ENCODE data around the gene BDKRB2.
"Not testable (repeated sequence)": the region's sequence is repeated elsewhere in the genome, so short reads cannot be mapped to it uniquely, and the experiment has no call there.

BDKRB2 gene

DNA sequence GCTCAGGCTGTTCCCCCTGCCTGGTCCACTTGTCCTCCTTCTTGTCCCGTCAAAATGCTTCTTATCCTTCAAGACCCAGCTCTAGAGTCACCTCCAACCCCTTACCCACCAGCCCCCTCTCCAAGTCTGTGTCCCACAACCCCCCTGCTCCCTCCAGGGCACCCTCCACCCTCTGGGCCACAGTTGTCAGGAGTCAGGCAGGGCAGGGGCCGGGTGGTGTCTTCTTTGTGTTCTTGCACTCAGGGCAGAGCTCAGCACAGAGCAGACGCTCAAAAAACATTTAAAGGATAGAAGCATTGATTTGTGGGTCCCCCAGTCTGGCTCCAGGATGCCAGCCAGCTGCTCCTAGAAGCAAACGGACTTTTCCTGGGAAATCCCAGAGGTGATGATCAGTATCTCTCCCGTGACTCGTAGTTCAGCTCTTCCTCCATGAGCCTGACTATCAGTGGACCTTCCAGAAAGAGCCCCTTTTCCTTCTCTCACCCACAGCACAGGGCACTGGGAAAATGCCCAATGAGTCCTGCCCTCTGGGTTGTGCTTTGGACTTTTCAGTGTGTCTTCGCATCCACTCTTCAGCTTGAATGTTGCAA lies 34.1 kb downstream of the BDKRB2 start:
- Histone ChIP-seq H3K36me3 (ENCODE audit: control insufficient read depth in 1 of 2, insufficient read depth in 2 of 2, low read length in 2 of 2) (peaks cover 0 to 8% of the 10 kb centered on the region in 2 donors), H3K9ac (ENCODE audit: low read depth in 1 of 2, low read length in 2 of 2) (peak overlapping the region in 1 of 2 donors; percentile 13), H3K27me3 (ENCODE audit: control insufficient read depth in 1 of 2, insufficient read depth in 2 of 2, low read length in 2 of 2) (no peaks in the 10 kb centered on the region), H3K27ac (ENCODE audit: low read depth, low read length) (peak overlapping the region; percentile 74), H3K4me3 (ENCODE audit: low read depth in 1 of 2, low read length in 2 of 2) (peak overlapping the region; percentile 17 to 26), H3K4me1 (ENCODE audit: control insufficient read depth in 1 of 2, insufficient read depth in 2 of 2, low read length in 2 of 2) (peaks cover 34 to 38% of the 10 kb centered on the region in 2 donors), H3K9me3 (ENCODE audit: control insufficient read depth in 1 of 2, low read length in 2 of 2) (no peaks in the 10 kb centered on the region)

- H3K4me3 ChIP-seq (ENCODE audit: low read depth in 1 of 2, low read length in 2 of 2), result peak overlapping the region; percentile 17 to 26
- peaks cover 0 to 8% of the 10 kb centered on the region in 2 donors for H3K36me3 ChIP-seq (ENCODE audit: control insufficient read depth in 1 of 2, insufficient read depth in 2 of 2, low read length in 2 of 2)
- H3K27me3 ChIP-seq (ENCODE audit: control insufficient read depth in 1 of 2, insufficient read depth in 2 of 2, low read length in 2 of 2), result no peaks in the 10 kb centered on the region
- no peaks in the 10 kb centered on the region for H3K9me3 ChIP-seq (ENCODE audit: control insufficient read depth in 1 of 2, low read length in 2 of 2)
- H3K4me1 ChIP-seq (ENCODE audit: control insufficient read depth in 1 of 2, insufficient read depth in 2 of 2, low read length in 2 of 2), result peaks cover 31 to 32% of the 10 kb centered on the region in 2 donors
- H3K27ac ChIP-seq (ENCODE audit: low read depth, low read length), result peak overlapping the region; percentile 74
- H3K9ac ChIP-seq (ENCODE audit: low read depth in 1 of 2, low read length in 2 of 2), result peak overlapping the region; percentile 13 to 33
Measured at GRCh38 chr14:96239711-96240141, 35.1 kb downstream of the BDKRB2 start.

GRCh38 chr14:96240641-96241040 lies 36.0 kb downstream of the BDKRB2 start:
- H3K27me3 ChIP-seq (ENCODE audit: control insufficient read depth in 1 of 2, insufficient read depth in 2 of 2, low read length in 2 of 2), result no peaks in the 10 kb centered on the region
- no peak overlapping the region for H3K9ac ChIP-seq (ENCODE audit: low read depth in 1 of 2, low read length in 2 of 2)
- H3K27ac ChIP-seq (ENCODE audit: low read depth, low read length), result no peak overlapping the region
- H3K9me3 ChIP-seq (ENCODE audit: control insufficient read depth in 1 of 2, low read length in 2 of 2), result no peaks in the 10 kb centered on the region
- peaks cover 26 to 27% of the 10 kb centered on the region in 2 donors for H3K4me1 ChIP-seq (ENCODE audit: control insufficient read depth in 1 of 2, insufficient read depth in 2 of 2, low read length in 2 of 2)
- no peak overlapping the region for H3K4me3 ChIP-seq (ENCODE audit: low read depth in 1 of 2, low read length in 2 of 2)
- H3K36me3 ChIP-seq (ENCODE audit: control insufficient read depth in 1 of 2, insufficient read depth in 2 of 2, low read length in 2 of 2), result peaks cover 0 to 8% of the 10 kb centered on the region in 2 donors

DNA sequence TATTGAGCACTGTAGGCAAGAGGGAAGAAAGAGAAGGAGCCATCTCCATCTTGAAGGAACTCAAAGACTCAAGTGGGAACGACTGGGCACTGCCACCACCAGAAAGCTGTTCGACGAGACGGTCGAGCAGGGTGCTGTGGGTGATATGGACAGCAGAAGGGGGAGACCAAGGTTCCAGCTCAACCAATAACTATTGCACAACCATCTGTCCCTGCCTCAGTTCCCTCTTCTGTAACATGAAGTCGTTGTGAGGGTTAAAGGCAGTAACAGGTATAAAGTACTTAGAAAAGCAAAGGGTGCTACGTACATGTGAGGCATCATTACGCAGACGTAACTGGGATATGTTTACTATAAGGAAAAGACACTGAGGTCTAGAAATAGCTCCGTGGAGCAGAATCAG lies 37.5 kb downstream of the BDKRB2 start:
- Histone ChIP-seq H3K27ac (ENCODE audit: low read depth, low read length) (no peak overlapping the region), H3K27me3 (ENCODE audit: control insufficient read depth in 1 of 2, insufficient read depth in 2 of 2, low read length in 2 of 2) (no peaks in the 10 kb centered on the region), H3K9me3 (ENCODE audit: control insufficient read depth in 1 of 2, low read length in 2 of 2) (no peaks in the 10 kb centered on the region), H3K4me1 (ENCODE audit: control insufficient read depth in 1 of 2, insufficient read depth in 2 of 2, low read length in 2 of 2) (peaks cover 23 to 25% of the 10 kb centered on the region in 2 donors), H3K36me3 (ENCODE audit: control insufficient read depth in 1 of 2, insufficient read depth in 2 of 2, low read length in 2 of 2) (peaks cover 0 to 8% of the 10 kb centered on the region in 2 donors), H3K9ac (ENCODE audit: low read depth in 1 of 2, low read length in 2 of 2) (no peak overlapping the region), H3K4me3 (ENCODE audit: low read depth in 1 of 2, low read length in 2 of 2) (no peak overlapping the region)

DNA sequence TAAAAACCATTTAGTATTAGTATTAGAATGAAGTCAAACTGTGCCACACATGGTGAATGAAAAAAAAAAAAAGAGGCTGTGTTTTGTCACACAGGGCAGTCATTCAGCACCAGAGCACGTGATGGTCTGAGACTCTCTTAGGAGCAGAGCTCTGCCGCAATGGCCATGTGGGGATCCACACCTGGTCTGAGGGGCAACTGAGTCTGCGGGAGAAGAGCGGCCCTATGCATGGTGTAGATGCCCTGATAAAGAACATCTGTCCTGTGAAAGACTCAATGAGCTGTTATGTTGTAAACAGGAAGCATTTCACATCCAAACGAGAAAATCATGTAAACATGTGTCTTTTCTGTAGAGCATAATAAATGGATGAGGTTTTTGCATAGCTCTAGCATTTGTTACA lies 39.1 kb downstream of the BDKRB2 start:
- Histone ChIP-seq H3K27me3 (ENCODE audit: control insufficient read depth in 1 of 2, insufficient read depth in 2 of 2, low read length in 2 of 2) (no peaks in the 10 kb centered on the region), H3K9me3 (ENCODE audit: control insufficient read depth in 1 of 2, low read length in 2 of 2) (no peaks in the 10 kb centered on the region), H3K4me3 (ENCODE audit: low read depth in 1 of 2, low read length in 2 of 2) (no peak overlapping the region), H3K4me1 (ENCODE audit: control insufficient read depth in 1 of 2, insufficient read depth in 2 of 2, low read length in 2 of 2) (peaks cover 20% of the 10 kb centered on the region in 2 donors), H3K9ac (ENCODE audit: low read depth in 1 of 2, low read length in 2 of 2) (no peak overlapping the region), H3K36me3 (ENCODE audit: control insufficient read depth in 1 of 2, insufficient read depth in 2 of 2, low read length in 2 of 2) (peaks cover 0 to 8% of the 10 kb centered on the region in 2 donors), H3K27ac (ENCODE audit: low read depth, low read length) (no peak overlapping the region)

GRCh38 chr14:96245074-96245473 lies 40.4 kb downstream of the BDKRB2 start:
- H3K4me3 ChIP-seq (ENCODE audit: low read depth in 1 of 2, low read length in 2 of 2); H3K27ac ChIP-seq (ENCODE audit: low read depth, low read length); H3K9ac ChIP-seq (ENCODE audit: low read depth in 1 of 2, low read length in 2 of 2); H3K9me3 ChIP-seq (ENCODE audit: control insufficient read depth in 1 of 2, low read length in 2 of 2); H3K4me1 ChIP-seq (ENCODE audit: control insufficient read depth in 1 of 2, insufficient read depth in 2 of 2, low read length in 2 of 2); H3K36me3 ChIP-seq (ENCODE audit: control insufficient read depth in 1 of 2, insufficient read depth in 2 of 2, low read length in 2 of 2); H3K27me3 ChIP-seq (ENCODE audit: control insufficient read depth in 1 of 2, insufficient read depth in 2 of 2, low read length in 2 of 2): not testable (repeated sequence)

- Histone ChIP-seq H3K4me1 (ENCODE audit: control insufficient read depth in 1 of 2, insufficient read depth in 2 of 2, low read length in 2 of 2) (peaks cover 1 to 4% of the 10 kb centered on the region in 2 donors), H3K36me3 (ENCODE audit: control insufficient read depth in 1 of 2, insufficient read depth in 2 of 2, low read length in 2 of 2) (peaks cover 0 to 8% of the 10 kb centered on the region in 2 donors), H3K27ac (ENCODE audit: low read depth, low read length) (no peak overlapping the region), H3K27me3 (ENCODE audit: control insufficient read depth in 1 of 2, insufficient read depth in 2 of 2, low read length in 2 of 2) (no peaks in the 10 kb centered on the region), H3K9me3 (ENCODE audit: control insufficient read depth in 1 of 2, low read length in 2 of 2) (no peaks in the 10 kb centered on the region), H3K4me3 (ENCODE audit: low read depth in 1 of 2, low read length in 2 of 2) (no peak overlapping the region), H3K9ac (ENCODE audit: low read depth in 1 of 2, low read length in 2 of 2) (no peak overlapping the region)
Measured at GRCh38 chr14:96245710-96246538, 41.3 kb downstream of the BDKRB2 start.

DNA sequence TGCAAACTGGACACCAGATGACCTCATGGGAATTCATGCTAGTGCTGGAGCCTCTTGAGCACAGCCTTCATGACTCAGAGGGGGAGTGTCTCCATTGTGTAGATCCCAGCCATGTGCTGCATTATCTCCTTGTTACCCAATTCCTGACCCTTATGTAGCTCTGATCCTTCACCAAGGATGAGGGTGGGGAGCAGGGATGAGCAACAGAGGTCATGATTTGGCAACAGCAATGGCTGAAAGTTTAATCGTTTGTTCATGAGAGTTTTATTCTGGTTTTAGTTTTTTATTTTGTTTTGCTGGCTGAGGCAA lies 41.9 kb downstream of the BDKRB2 start:
- peaks cover 0 to 4% of the 10 kb centered on the region in 2 donors for H3K4me1 ChIP-seq (ENCODE audit: control insufficient read depth in 1 of 2, insufficient read depth in 2 of 2, low read length in 2 of 2)
- H3K9ac ChIP-seq (ENCODE audit: low read depth in 1 of 2, low read length in 2 of 2), result no peak overlapping the region
- H3K27me3 ChIP-seq (ENCODE audit: control insufficient read depth in 1 of 2, insufficient read depth in 2 of 2, low read length in 2 of 2), result no peaks in the 10 kb centered on the region
- no peaks in the 10 kb centered on the region for H3K9me3 ChIP-seq (ENCODE audit: control insufficient read depth in 1 of 2, low read length in 2 of 2)
- H3K4me3 ChIP-seq (ENCODE audit: low read depth in 1 of 2, low read length in 2 of 2), result no peak overlapping the region
- H3K27ac ChIP-seq (ENCODE audit: low read depth, low read length), result no peak overlapping the region
- peaks cover 0 to 6% of the 10 kb centered on the region in 2 donors for H3K36me3 ChIP-seq (ENCODE audit: control insufficient read depth in 1 of 2, insufficient read depth in 2 of 2, low read length in 2 of 2)

DNA sequence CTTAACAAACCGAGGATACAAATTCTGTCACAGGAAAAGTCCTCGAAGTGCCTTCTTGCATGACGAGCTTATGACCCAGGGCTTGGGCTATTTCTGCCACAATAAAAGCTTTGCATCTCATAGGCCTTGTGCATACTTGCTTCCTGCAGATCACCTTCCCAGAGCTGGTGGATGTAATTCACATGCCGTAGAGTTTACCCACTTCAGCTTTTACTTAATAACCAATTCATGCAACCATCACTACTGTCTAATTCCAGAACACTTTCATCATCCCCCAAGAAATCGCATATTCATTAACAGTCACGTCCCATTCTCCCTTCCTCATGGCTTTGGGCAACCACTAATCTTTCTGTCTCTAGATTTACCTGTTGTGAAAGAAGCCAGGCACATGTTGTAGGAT lies 42.4 kb downstream of the BDKRB2 start:
- Histone ChIP-seq H3K4me3 (ENCODE audit: low read depth in 1 of 2, low read length in 2 of 2) (no peak overlapping the region), H3K27me3 (ENCODE audit: control insufficient read depth in 1 of 2, insufficient read depth in 2 of 2, low read length in 2 of 2) (no peaks in the 10 kb centered on the region), H3K27ac (ENCODE audit: low read depth, low read length) (no peak overlapping the region)

DNA sequence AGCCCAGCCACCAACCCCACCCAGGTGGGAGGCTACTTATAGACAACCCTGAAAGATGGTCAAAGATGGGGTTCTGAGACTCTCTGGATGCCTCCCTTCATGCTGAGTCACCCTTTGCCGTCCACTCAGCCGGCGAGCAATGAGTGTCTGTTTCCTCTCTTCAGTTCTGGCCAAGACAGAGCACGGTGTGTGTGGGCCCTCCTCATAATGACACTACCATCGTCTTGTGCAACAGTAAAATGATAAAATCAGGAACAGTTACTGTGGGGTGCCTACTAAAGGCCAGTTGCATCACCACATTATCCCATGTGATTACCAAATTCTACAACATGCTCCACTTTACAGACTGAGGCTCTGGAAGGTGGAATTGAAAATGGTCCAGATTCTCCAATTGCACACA lies 44.4 kb downstream of the BDKRB2 start:
- Histone ChIP-seq H3K9me3 (ENCODE audit: control insufficient read depth in 1 of 2, low read length in 2 of 2) (no peaks in the 10 kb centered on the region), H3K27me3 (ENCODE audit: control insufficient read depth in 1 of 2, insufficient read depth in 2 of 2, low read length in 2 of 2) (no peaks in the 10 kb centered on the region), H3K27ac (ENCODE audit: low read depth, low read length) (no peak overlapping the region), H3K4me1 (ENCODE audit: control insufficient read depth in 1 of 2, insufficient read depth in 2 of 2, low read length in 2 of 2) (peaks cover 0 to 7% of the 10 kb centered on the region in 2 donors), H3K36me3 (ENCODE audit: control insufficient read depth in 1 of 2, insufficient read depth in 2 of 2, low read length in 2 of 2) (no peaks in the 10 kb centered on the region), H3K9ac (ENCODE audit: low read depth in 1 of 2, low read length in 2 of 2) (no peak overlapping the region), H3K4me3 (ENCODE audit: low read depth in 1 of 2, low read length in 2 of 2) (no peak overlapping the region)

More for the DNA sequence above, 42.4 kb downstream of the BDKRB2 start:
- H3K4me1 ChIP-seq (ENCODE audit: control insufficient read depth in 1 of 2, insufficient read depth in 2 of 2, low read length in 2 of 2), result peaks cover 0 to 4% of the 10 kb centered on the region in 2 donors
- H3K36me3 ChIP-seq (ENCODE audit: control insufficient read depth in 1 of 2, insufficient read depth in 2 of 2, low read length in 2 of 2), result peaks cover 0 to under 1% of the 10 kb centered on the region in 2 donors
- H3K9ac ChIP-seq (ENCODE audit: low read depth in 1 of 2, low read length in 2 of 2), result no peak overlapping the region
- no peaks in the 10 kb centered on the region for H3K9me3 ChIP-seq (ENCODE audit: control insufficient read depth in 1 of 2, low read length in 2 of 2)

Data from duodenal mucosa (tissue), 2 donors.